Suprapubic skin (tissue), 4 donors: Measurements from ENCODE around the gene ECE1. TPM values are rescaled to one million over a fixed set of nuclear protein-coding genes. Genes with fewer than 3 reads are reported as not detected.

ENCODE experiments used
- DNase-seq, 2 donors: peaks; one replicate each; pipeline ENCODE4 v3.0.0-alpha.2; 2019; ENCODE audit warnings: low spot score in 2 of 2
- H3K27ac ChIP-seq: fragments of 200-600 bp; sonication (generic); one replicate; pipeline ENCODE4 v1.5.1; 2019
- H3K27me3 ChIP-seq: fragments of 200-600 bp; sonication (generic); one replicate; pipeline ENCODE4 v1.5.1; 2019
- H3K36me3 ChIP-seq: fragments of 200-600 bp; sonication (generic); one replicate; pipeline ENCODE4 v1.5.1; 2019
- H3K4me1 ChIP-seq: fragments of 200-600 bp; sonication (generic); one replicate; pipeline ENCODE4 v1.5.1; 2019
- H3K4me3 ChIP-seq: fragments of 200-600 bp; sonication (generic); one replicate; pipeline ENCODE4 v1.5.1; 2019; ENCODE audit warnings: mild to moderate bottlenecking
- H3K9me3 ChIP-seq: fragments of 200-600 bp; sonication (generic); one replicate; pipeline ENCODE4 v1.5.1; 2019
- EP300 ChIP-seq: sonication (generic); formaldehyde crosslinking; IDR thresholded peaks from one replicate; pipeline ENCODE4 v1.6.1; 2017; ENCODE audit warnings: antibody characterized with exemption
- POLR2A ChIP-seq, 2 donors: fragments of 450-650 bp; IDR thresholded peaks; one replicate each; pipeline ENCODE4 v1.6.1; 2017; ENCODE audit warnings: antibody characterized with exemption in 2 of 2, mild to moderate bottlenecking in 2 of 2, moderate library complexity in 2 of 2
- POLR2AphosphoS5 ChIP-seq, 3 donors: sonication (generic); formaldehyde crosslinking; IDR thresholded peaks; one replicate each; pipeline ENCODE4 v1.6.1; 2017; ENCODE audit warnings: antibody characterized with exemption in 3 of 3
- WGBS: methylation state at CpG from one replicate; pipeline ENCODE4 v1.1.5; 2018; 5-methylcytosine and 5-hydroxymethylcytosine counted together
- total RNA-seq, 4 donors: library from RNA; depleted of rRNA; stranded (reverse); fragments of >200 nt; gene quantifications; one replicate each; pipeline ENCODE4 v1.1.0, GENCODE V29; 2016
- TF ChIP-seq, protein P1 (sequence below), 2 donors: fragments of 200-600 bp in 1 of 2; fragments of 450-650 bp in 1 of 2; sonication (generic) in 1 of 2; IDR thresholded peaks; one replicate each; pipeline ENCODE4 v1.5.1; 2016 to 2019; ENCODE audit warnings: antibody characterized with exemption in 2 of 2, mild to moderate bottlenecking in 1 of 2, moderate library complexity in 1 of 2

The ECE1 gene
- total RNA-seq, 4 donors from 2014 or later = 40.8 to 64.2 (median 55.3) TPM

DNA sequence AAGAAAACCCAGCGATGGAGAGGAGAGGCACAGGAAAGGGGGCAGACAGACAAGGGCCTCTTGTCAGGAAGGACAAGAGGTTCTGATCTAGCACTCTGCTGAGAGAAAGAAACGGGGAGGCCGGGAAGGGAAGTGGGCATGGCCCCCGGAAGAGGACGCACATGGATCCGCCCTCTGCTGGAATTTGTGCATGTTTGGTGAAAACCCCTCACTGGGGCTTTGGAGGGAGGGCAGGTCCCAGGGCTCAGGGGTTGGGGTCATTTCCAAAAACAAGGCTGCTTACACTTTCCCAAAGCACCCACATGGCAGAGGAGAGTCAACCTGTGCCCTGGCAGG is 32.4 kb upstream of the ECE1 start:
- Histone ChIP-seq H3K27me3 (no peaks in the 10 kb centered on the region), H3K4me1 (peaks cover 89% of the 10 kb centered on the region), H3K36me3 (no peaks in the 10 kb centered on the region), H3K9me3 (no peaks in the 10 kb centered on the region), H3K4me3 (no peak overlapping the region), H3K27ac (peak overlapping the region; percentile 74)
- DNase-seq = no peak
- TF ChIP-seq, protein P1, sequence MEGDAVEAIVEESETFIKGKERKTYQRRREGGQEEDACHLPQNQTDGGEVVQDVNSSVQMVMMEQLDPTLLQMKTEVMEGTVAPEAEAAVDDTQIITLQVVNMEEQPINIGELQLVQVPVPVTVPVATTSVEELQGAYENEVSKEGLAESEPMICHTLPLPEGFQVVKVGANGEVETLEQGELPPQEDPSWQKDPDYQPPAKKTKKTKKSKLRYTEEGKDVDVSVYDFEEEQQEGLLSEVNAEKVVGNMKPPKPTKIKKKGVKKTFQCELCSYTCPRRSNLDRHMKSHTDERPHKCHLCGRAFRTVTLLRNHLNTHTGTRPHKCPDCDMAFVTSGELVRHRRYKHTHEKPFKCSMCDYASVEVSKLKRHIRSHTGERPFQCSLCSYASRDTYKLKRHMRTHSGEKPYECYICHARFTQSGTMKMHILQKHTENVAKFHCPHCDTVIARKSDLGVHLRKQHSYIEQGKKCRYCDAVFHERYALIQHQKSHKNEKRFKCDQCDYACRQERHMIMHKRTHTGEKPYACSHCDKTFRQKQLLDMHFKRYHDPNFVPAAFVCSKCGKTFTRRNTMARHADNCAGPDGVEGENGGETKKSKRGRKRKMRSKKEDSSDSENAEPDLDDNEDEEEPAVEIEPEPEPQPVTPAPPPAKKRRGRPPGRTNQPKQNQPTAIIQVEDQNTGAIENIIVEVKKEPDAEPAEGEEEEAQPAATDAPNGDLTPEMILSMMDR (IDR thresholded peaks at IDR 0.05) = no peak
- TF ChIP-seq POLR2AphosphoS5 (IDR thresholded peaks at IDR 0.05) = no peak
- no peak for TF ChIP-seq EP300
- TF ChIP-seq POLR2A (IDR thresholded peaks at IDR 0.05) = no peak
- WGBS = 38% methylated on average over 6 of the region's 6 CpGs

DNA sequence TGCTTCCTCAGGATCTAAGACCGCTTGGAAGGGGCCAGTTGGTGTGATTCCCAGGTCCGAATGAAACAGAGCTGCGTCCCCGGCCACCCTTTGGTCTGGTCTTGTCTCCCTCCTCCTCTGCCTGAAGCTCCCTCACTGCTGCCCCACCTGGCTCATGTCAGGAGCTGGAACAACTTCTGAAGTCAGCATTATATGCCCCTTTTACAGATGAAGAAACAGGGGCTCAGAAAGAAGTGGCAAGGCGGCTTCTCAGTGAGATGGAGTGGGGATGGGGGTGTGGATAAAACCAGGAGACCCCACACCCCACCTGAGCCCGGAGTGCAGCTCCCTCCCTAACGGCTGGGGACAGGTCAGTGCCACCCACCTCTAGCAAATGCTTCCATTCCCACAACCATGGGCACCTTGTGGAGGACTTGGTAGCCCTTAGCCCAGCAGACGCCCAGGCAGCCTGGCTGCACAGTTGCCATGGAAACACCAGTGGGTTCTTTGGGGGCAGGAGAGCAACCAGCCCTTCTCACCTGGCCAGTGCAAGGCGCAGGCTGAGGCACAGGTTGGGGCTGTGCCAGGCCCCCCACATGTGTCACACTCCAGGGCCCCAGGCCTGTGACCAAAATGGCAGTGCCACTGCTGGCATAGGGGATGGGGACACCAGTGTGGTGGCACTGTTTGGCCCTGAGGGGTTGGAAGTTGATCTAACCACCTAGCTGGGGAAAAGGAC is 31.9 kb upstream of the ECE1 start:
- WGBS = 87% methylated on average over 9 of the region's 9 CpGs
- Histone ChIP-seq H3K4me1 (peaks cover 87% of the 10 kb centered on the region), H3K9me3 (no peaks in the 10 kb centered on the region), H3K36me3 (no peaks in the 10 kb centered on the region), H3K27ac (peak overlapping the region; percentile 74), H3K4me3 (no peak overlapping the region), H3K27me3 (no peaks in the 10 kb centered on the region)
- no peak for DNase-seq
- no peak for TF ChIP-seq POLR2A (IDR thresholded peaks at IDR 0.05)
- TF ChIP-seq, protein P1 (IDR thresholded peaks at IDR 0.05) = no peak
- TF ChIP-seq POLR2AphosphoS5 (IDR thresholded peaks at IDR 0.05) = no peak
- TF ChIP-seq EP300 = no peak

DNA sequence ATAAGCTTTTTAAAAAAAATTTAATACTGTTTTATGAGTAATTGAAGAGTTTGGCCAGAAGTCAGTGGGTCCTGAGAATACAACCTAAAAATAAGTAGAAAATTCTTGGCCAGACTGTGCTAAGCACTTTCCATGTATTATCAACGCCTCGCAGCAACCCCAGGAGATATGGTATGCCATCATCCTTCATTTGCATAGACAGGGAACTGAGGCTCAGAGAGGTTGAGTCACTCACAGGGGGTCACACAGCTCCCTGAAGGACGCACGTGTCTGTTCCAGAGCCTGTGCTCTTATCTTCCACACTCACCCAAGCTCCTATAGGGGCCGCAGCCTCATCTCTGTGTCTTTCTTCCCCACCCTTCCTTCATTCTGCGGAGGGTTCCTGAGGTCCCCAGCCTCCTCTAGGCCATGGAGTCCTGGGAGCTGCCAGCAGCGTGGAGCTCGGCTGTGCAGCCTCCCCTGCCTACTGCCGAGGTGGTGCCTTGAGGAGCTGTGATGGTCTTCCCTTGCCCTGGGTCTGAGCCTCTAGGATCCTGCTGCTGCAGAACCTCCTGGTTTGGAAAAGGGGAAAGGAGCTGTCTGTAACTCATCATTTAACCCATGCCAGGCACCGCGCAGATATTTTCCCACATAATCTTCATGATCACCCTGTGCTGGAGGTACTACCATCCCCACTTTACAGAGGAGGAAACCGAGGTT is 30.3 kb upstream of the ECE1 start:
- no peaks in the 10 kb centered on the region for H3K27me3 ChIP-seq
- TF ChIP-seq, protein P1 (IDR thresholded peaks at IDR 0.05) = no peak
- no peaks in the 10 kb centered on the region for H3K9me3 ChIP-seq
- 84% methylated on average over 12 of the region's 12 CpGs for WGBS
- peaks cover 82% of the 10 kb centered on the region for H3K4me1 ChIP-seq
- no peak overlapping the region for H3K4me3 ChIP-seq
- peak overlapping the region; percentile 89 for H3K27ac ChIP-seq
- DNase-seq = no peak
- no peaks in the 10 kb centered on the region for H3K36me3 ChIP-seq

DNA sequence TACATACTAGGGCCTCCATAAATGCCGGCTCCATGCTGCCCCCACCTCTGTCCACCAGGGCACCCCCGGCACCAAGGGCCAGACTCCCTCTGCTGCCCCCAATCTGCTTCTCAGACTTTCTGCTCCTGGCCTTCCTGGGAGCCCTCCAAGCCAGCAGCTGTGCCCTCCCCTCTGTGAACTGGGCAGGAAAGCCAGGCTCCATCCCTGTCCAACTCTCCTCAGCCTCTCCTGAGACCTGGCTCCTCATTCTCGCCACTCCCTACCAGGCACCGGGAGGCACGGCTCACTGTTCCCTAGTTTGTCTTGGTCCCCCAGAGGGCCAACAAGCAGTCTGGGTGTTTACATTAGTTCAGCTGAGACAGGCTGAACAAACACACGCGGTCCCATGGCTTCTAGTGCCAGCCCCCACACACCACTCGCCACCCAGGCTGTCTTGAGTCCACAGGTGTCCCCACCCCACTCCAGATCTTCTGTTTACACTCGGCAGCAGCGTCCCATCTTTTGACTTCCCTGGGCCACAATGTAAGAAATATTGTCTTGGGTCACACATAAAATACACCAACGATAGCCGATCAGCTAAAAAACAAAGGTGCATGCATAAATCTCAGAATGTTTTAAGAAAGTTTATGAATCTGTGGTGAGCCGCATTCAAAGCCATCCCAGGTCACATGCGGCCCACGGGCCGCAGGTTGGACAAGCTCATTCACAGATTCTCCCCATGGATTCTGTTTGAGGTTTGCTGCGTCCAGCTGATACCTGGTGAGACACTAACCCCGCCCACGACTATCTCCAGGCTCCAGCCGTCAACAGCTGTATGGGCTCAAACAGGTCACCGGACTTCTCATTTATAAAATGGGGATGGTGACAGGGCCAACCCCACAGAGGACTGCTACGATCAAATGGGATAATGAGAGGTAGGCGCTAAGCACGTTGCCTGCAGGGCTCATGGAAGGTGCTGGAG is 29.5 kb upstream of the ECE1 start:
- 73% methylated on average over 24 of the region's 24 CpGs for WGBS
- Histone ChIP-seq H3K4me3 (no peak overlapping the region), H3K36me3 (no peaks in the 10 kb centered on the region), H3K4me1 (peaks cover 82% of the 10 kb centered on the region), H3K27me3 (no peaks in the 10 kb centered on the region), H3K9me3 (no peaks in the 10 kb centered on the region), H3K27ac (peak overlapping the region; percentile 89)
- no peak for DNase-seq
- no peak for TF ChIP-seq POLR2AphosphoS5 (IDR thresholded peaks at IDR 0.05)
- TF ChIP-seq, protein P1 (IDR thresholded peaks at IDR 0.05) = no peak
- TF ChIP-seq EP300 = no peak
- no peak for TF ChIP-seq POLR2A (IDR thresholded peaks at IDR 0.05)
